Mesenchymal stem cell (in vitro differentiated cells and primary cell): ENCODE measurements around the gene TGFBR2.

Source experiments
- DNase-seq: peaks from one replicate; pipeline ENCODE4 v3.0.0-alpha.2; 2013
- H2AFZ ChIP-seq: one replicate; pipeline ENCODE4 v1.6.1; 2013; ENCODE audit warnings: low read depth, mild to moderate bottlenecking, control low read depth, inconsistent platforms, low read length, moderate library complexity
- H2AK5ac ChIP-seq: 2 replicates; pipeline ENCODE4 v1.6.1; 2013; ENCODE audit warnings: low read length, moderate library complexity, mild to moderate bottlenecking, inconsistent platforms; ENCODE audit not compliant: severe bottlenecking
- H2BK120ac ChIP-seq: one replicate; pipeline ENCODE4 v1.6.1; 2013; ENCODE audit warnings: low read depth, mild to moderate bottlenecking, inconsistent platforms, low read length, moderate library complexity
- H2BK12ac ChIP-seq, 2 experiments: one replicate each; pipeline ENCODE4 v1.6.1; 2013; ENCODE audit warnings: inconsistent platforms in 2 of 2, low read length in 2 of 2, mild to moderate bottlenecking in 2 of 2, moderate library complexity in 2 of 2, control low read depth in 1 of 2
- H2BK15ac ChIP-seq: one replicate; pipeline ENCODE4 v1.6.1; 2013; ENCODE audit warnings: mild to moderate bottlenecking, low read depth, inconsistent platforms; ENCODE audit not compliant: poor library complexity, severe bottlenecking
- H2BK5ac ChIP-seq: 2 replicates; pipeline ENCODE4 v1.6.1; 2013; ENCODE audit warnings: low read depth, mild to moderate bottlenecking, low read length, control low read depth, inconsistent platforms; ENCODE audit not compliant: poor library complexity, severe bottlenecking
- H3K14ac ChIP-seq, 2 experiments: one replicate each; pipeline ENCODE4 v1.6.1; 2013; ENCODE audit warnings: inconsistent platforms in 2 of 2, low read length in 2 of 2, control low read depth in 1 of 2, mild to moderate bottlenecking in 1 of 2, moderate library complexity in 1 of 2
- H3K18ac ChIP-seq, 2 experiments: one replicate each; pipeline ENCODE4 v1.6.1; 2013; ENCODE audit warnings: inconsistent platforms in 2 of 2, low read length in 2 of 2, control low read depth in 1 of 2, low read depth in 1 of 2, mild to moderate bottlenecking in 1 of 2
- H3K23ac ChIP-seq, 2 experiments: one replicate each; pipeline ENCODE4 v1.6.1; 2013; ENCODE audit warnings: inconsistent platforms in 2 of 2, low read length in 2 of 2, mild to moderate bottlenecking in 2 of 2, moderate library complexity in 2 of 2, control low read depth in 1 of 2
- H3K27ac ChIP-seq: 2 replicates; pipeline ENCODE4 v1.5.1; 2013; ENCODE audit warnings: mild to moderate bottlenecking, moderate library complexity, low read length, control low read depth, inconsistent platforms; ENCODE audit not compliant: poor library complexity, severe bottlenecking
- H3K27me3 ChIP-seq, 2 experiments: 2 replicates each; pipeline versions ENCODE4 v1.6.1 to v1.7.0; 2013; ENCODE audit warnings: low read length in 2 of 2, mild to moderate bottlenecking in 2 of 2, moderate library complexity in 2 of 2, control low read depth in 1 of 2, inconsistent platforms in 1 of 2; ENCODE audit not compliant: control insufficient read depth in 1 of 2, insufficient read depth in 1 of 2
- H3K36me3 ChIP-seq, 2 experiments: 2 replicates each; pipeline versions ENCODE4 v1.6.1 to v1.7.0; 2013; ENCODE audit warnings: low read length in 2 of 2, control low read depth in 1 of 2, inconsistent platforms in 1 of 2, low read depth in 1 of 2, mild to moderate bottlenecking in 1 of 2; ENCODE audit not compliant: insufficient read depth in 2 of 2, control insufficient read depth in 1 of 2
- H3K4ac ChIP-seq, 2 experiments: one replicate each; pipeline ENCODE4 v1.6.1; 2013; ENCODE audit warnings: inconsistent platforms in 2 of 2, low read length in 2 of 2, mild to moderate bottlenecking in 2 of 2, moderate library complexity in 2 of 2, control low read depth in 1 of 2, low read depth in 1 of 2
- H3K4me1 ChIP-seq: 2 replicates; pipeline ENCODE4 v1.6.1; 2013; ENCODE audit warnings: low read depth, low read length, control low read depth; ENCODE audit not compliant: control insufficient read depth, insufficient read depth
- H3K4me2 ChIP-seq: 2 replicates; pipeline ENCODE4 v1.6.1; 2013; ENCODE audit warnings: low read length, mild to moderate bottlenecking, inconsistent platforms; ENCODE audit not compliant: poor library complexity, severe bottlenecking
- H3K4me3 ChIP-seq, 2 experiments: 2 replicates each; pipeline versions ENCODE4 v1.5.1 to v1.7.0; 2013; ENCODE audit warnings: low read length in 2 of 2, mild to moderate bottlenecking in 2 of 2, control low read depth in 1 of 2, low read depth in 1 of 2; ENCODE audit not compliant: insufficient read depth in 1 of 2
- H3K79me1 ChIP-seq: replicated peaks from 2 replicates; pipeline ENCODE4 v1.6.1; 2013; ENCODE audit warnings: mild to moderate bottlenecking, control low read depth, low read length, inconsistent platforms; ENCODE audit not compliant: poor library complexity, severe bottlenecking
- H3K9ac ChIP-seq: 2 replicates; pipeline ENCODE4 v1.7.0; 2013; ENCODE audit warnings: mild to moderate bottlenecking, low read length, moderate library complexity
- H3K9me3 ChIP-seq: 2 replicates; pipeline ENCODE4 v1.7.0; 2013; ENCODE audit warnings: mild to moderate bottlenecking, low read length; ENCODE audit not compliant: control insufficient read depth
- H4K8ac ChIP-seq: one replicate; pipeline ENCODE4 v1.6.1; 2013; ENCODE audit warnings: inconsistent platforms, mild to moderate bottlenecking, low read length, moderate library complexity
- H4K91ac ChIP-seq: one replicate; pipeline ENCODE4 v1.6.1; 2013; ENCODE audit warnings: mild to moderate bottlenecking, low read length, inconsistent platforms
- WGBS: methylation state at CpG from one replicate; pipeline ENCODE4 v1.1.7; 2013; ENCODE audit warnings: mixed read lengths; 5-methylcytosine and 5-hydroxymethylcytosine counted together

TGFBR2 gene

GRCh38 chr3:30738605-30739004 lies 132.2 kb downstream of the TGFBR2 start:
- H3K27me3 ChIP-seq, result no peaks in the 10 kb centered on the region
- H3K9ac ChIP-seq, result no peak overlapping the region
- H2BK12ac ChIP-seq, result no peak overlapping the region
- H3K36me3 ChIP-seq, result no peaks in the 10 kb centered on the region
- H3K4ac ChIP-seq, result no peak overlapping the region
- H2AK5ac ChIP-seq, result no peak overlapping the region
- no peak for DNase-seq
- no peak overlapping the region for H4K91ac ChIP-seq
- WGBS, result 100% methylated on average over 2 of the region's 3 CpGs
- H3K14ac ChIP-seq, result no peak overlapping the region
- H3K79me1 ChIP-seq, result no peaks in the 10 kb centered on the region
- H2AFZ ChIP-seq, result no peak overlapping the region
- no peak overlapping the region for H3K4me2 ChIP-seq
- H2BK5ac ChIP-seq, result no peak overlapping the region
- H3K27ac ChIP-seq, result no peak overlapping the region
- no peaks in the 10 kb centered on the region for H3K9me3 ChIP-seq
- H2BK15ac ChIP-seq, result no peak overlapping the region
- no peak overlapping the region for H3K23ac ChIP-seq
- H2BK120ac ChIP-seq, result no peak overlapping the region
- H3K4me1 ChIP-seq, result no peaks in the 10 kb centered on the region
- H3K18ac ChIP-seq, result no peak overlapping the region
- H4K8ac ChIP-seq, result no peak overlapping the region
- no peak overlapping the region for H3K4me3 ChIP-seq

- DNase-seq, result no peak
- 88% methylated on average over 2 of the region's 2 CpGs for WGBS
Observed at GRCh38 chr3:30741889-30742288, 135.5 kb downstream of the TGFBR2 start.

GRCh38 chr3:30742796-30743619 lies 136.6 kb downstream of the TGFBR2 start:
- H3K4me1 ChIP-seq, result no peaks in the 10 kb centered on the region
- no peak overlapping the region for H3K9ac ChIP-seq
- no peak overlapping the region for H3K4me2 ChIP-seq
- no peak overlapping the region for H3K27ac ChIP-seq
- H2BK5ac ChIP-seq, result no peak overlapping the region
- H3K18ac ChIP-seq, result no peak overlapping the region
- H3K9me3 ChIP-seq, result no peaks in the 10 kb centered on the region
- H2BK15ac ChIP-seq, result no peak overlapping the region
- H3K23ac ChIP-seq, result no peak overlapping the region
- no peak overlapping the region for H3K4ac ChIP-seq
- H3K27me3 ChIP-seq, result no peaks in the 10 kb centered on the region
- H3K4me3 ChIP-seq, result no peak overlapping the region
- 92% methylated on average over 1 of the region's 4 CpGs for WGBS
- H2AFZ ChIP-seq, result no peak overlapping the region
- H3K14ac ChIP-seq, result no peak overlapping the region
- H3K79me1 ChIP-seq, result no peaks in the 10 kb centered on the region
- no peak overlapping the region for H2BK120ac ChIP-seq
- H2BK12ac ChIP-seq, result peak overlapping the region in 1 of 2 experiments; percentile 68
- H4K91ac ChIP-seq, result no peak overlapping the region
- H2AK5ac ChIP-seq, result no peak overlapping the region
- H3K36me3 ChIP-seq, result no peaks in the 10 kb centered on the region
- no peak for DNase-seq
- no peak overlapping the region for H4K8ac ChIP-seq

More at GRCh38 chr3:30741889-30742288, 135.5 kb downstream of the TGFBR2 start:
- Histone ChIP-seq H4K91ac (no peak overlapping the region), H3K18ac (no peak overlapping the region), H3K9ac (no peak overlapping the region), H3K27ac (no peak overlapping the region), H2BK12ac (no peak overlapping the region), H3K79me1 (no peaks in the 10 kb centered on the region), H2AFZ (no peak overlapping the region), H4K8ac (no peak overlapping the region), H3K14ac (no peak overlapping the region), H3K4me2 (no peak overlapping the region), H2BK5ac (no peak overlapping the region), H3K9me3 (no peaks in the 10 kb centered on the region), H3K36me3 (no peaks in the 10 kb centered on the region), H3K4ac (no peak overlapping the region), H3K4me3 (no peak overlapping the region), H3K23ac (no peak overlapping the region), H2BK15ac (no peak overlapping the region), H2AK5ac (no peak overlapping the region), H3K4me1 (no peaks in the 10 kb centered on the region), H2BK120ac (no peak overlapping the region), H3K27me3 (no peaks in the 10 kb centered on the region)
